Activated CD8-positive, alpha-beta T cell treated with anti-CD3 and anti-CD28 coated beads for 36 hours (primary cell): ENCODE results near the gene GPER1. TPM values are rescaled to one million over a fixed set of nuclear protein-coding genes. Genes with fewer than 3 reads are reported as not detected.

Experiments used
- ATAC-seq: fragments of 200-7000 bp; cut with Tn5 transposase; one replicate; pipeline ENCODE4 v1.10.0; 2021; ENCODE audit warnings: mild to moderate bottlenecking, moderate library complexity
- CTCF ChIA-PET: fragments of 350-600 bp; sonication (Branson Sonifier 250); formaldehyde crosslinking; loops from one replicate; lab custom pipeline; 2021; ENCODE audit warnings: antibody characterized with exemption; lab: Charles Lee
- POLR2A ChIA-PET: fragments of 350-600 bp; sonication (Branson Sonifier 250); formaldehyde crosslinking; loops from one replicate; lab custom pipeline; 2021; ENCODE audit warnings: antibody characterized with exemption; lab: Charles Lee
- DNase-seq: peaks from one replicate; pipeline ENCODE4 v3.0.0-alpha.2; 2020
- H3K27ac Mint-ChIP-seq: one replicate; pipeline ENCODE4 v1.8.0; 2021; ENCODE audit warnings: mild to moderate bottlenecking, mixed read lengths
- H3K27me3 Mint-ChIP-seq: one replicate; pipeline ENCODE4 v1.8.0; 2021; ENCODE audit warnings: mixed read lengths
- H3K36me3 Mint-ChIP-seq: one replicate; pipeline ENCODE4 v1.8.0; 2021; ENCODE audit warnings: low read depth, mixed read lengths
- H3K4me1 Mint-ChIP-seq: one replicate; pipeline ENCODE4 v1.8.0; 2021; ENCODE audit warnings: low read depth, mixed read lengths
- H3K4me3 Mint-ChIP-seq: one replicate; pipeline ENCODE4 v1.8.0; 2021; ENCODE audit warnings: mild to moderate bottlenecking, moderate library complexity, mixed read lengths
- H3K9me3 Mint-ChIP-seq: one replicate; pipeline ENCODE4 v1.8.0; 2021; ENCODE audit warnings: mixed read lengths
- CTCF ChIP-seq: fragments of 200-600 bp; IDR thresholded peaks from one replicate; pipeline ENCODE4 v1.8.0; 2022; ENCODE audit warnings: antibody characterized with exemption, mild to moderate bottlenecking
- intact Hi-C: fragments of 100-400 bp; cut with micrococcal nuclease; formaldehyde crosslinking; loops from one replicate; pipeline ENCODE4 v1.10.0; 2022
- total RNA-seq, 2 experiments: library from RNA; stranded (reverse); gene quantifications; one replicate each; pipeline ENCODE4 v1.2.3, GENCODE V29; 2021

GPER1 gene
- total RNA-seq, 2 experiments from 2014 or later: 0.16 to 0.18 TPM

DNA sequence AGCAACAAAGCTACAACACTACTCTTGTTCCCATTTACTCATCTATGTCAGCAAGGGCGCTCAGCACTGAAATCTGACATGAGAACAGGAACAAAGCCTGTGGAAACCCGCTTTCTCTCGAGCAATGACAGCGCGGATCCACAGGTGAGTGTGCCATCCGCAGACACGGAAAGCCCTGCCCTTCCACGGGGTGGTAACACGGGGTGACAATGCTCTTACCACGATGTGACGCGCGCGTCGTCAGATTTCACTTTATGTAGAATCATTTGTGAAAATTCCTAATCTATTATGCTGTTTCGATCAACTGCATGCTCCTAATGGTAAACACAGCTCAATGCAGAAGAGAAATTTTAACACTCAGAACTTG is 37.7 kb downstream of the GPER1 start:
- Mint-ChIP-seq H3K27ac (no peak overlapping the region), H3K27me3 (no peaks in the 10 kb centered on the region), H3K9me3 (no peaks in the 10 kb centered on the region), H3K4me1 (no peaks in the 10 kb centered on the region), H3K36me3 (peaks cover 5% of the 10 kb centered on the region), H3K4me3 (no peak overlapping the region)
- CTCF ChIA-PET: interaction anchor here (0.8 to 1.5 kb wide), 3 partner anchors 32 to 60 kb away, joined by 3 to 4 read pairs (median 4); no protein-coding TSS in a partner anchor
- intact Hi-C loops: no loop called here
- POLR2A ChIA-PET: interaction anchor here (2.5 kb wide), 1 partner anchor 11 kb away, joined by 10 read pairs; no protein-coding TSS in a partner anchor
- DNase-seq (no peak), ATAC-seq (no peak)
- TF ChIP-seq CTCF: no peak

DNA sequence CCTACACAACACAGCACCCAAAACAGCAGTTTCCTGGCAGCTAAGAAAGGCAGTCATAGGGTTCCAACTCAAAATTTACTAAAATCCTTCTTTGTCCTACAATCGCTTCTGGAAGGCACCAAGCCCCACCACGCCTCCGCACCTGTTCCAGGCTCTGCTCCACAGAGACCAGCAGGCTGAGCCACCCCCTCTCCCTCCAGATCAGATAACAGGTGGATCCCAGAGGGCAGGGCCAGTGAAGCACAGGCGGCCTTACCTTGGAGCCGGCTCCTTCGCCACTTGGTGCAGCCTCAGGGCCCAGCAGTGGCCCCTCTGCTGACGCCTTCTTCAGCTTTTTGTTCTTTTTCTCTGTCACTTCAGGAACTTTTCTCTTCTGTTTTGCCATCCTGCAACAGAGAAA is 39.1 kb downstream of the GPER1 start:
- Mint-ChIP-seq H3K27me3 (no peaks in the 10 kb centered on the region), H3K27ac (no peak overlapping the region), H3K36me3 (peaks cover 9% of the 10 kb centered on the region), H3K9me3 (no peaks in the 10 kb centered on the region), H3K4me3 (no peak overlapping the region), H3K4me1 (no peaks in the 10 kb centered on the region)
- ChIA-PET POLR2A (interaction anchor here (2.5 kb wide), 1 partner anchor 10 kb away, joined by 10 read pairs; no protein-coding TSS in a partner anchor), CTCF (interaction anchor here (1.3 kb wide), 1 partner anchor 50 kb away, joined by 3 read pairs; no protein-coding TSS in a partner anchor)
- ATAC-seq: no peak
- DNase-seq: no peak
- intact Hi-C loops: no loop called here
- no peak for TF ChIP-seq CTCF

GRCh38 chr7:1129431-1129830 is 41.5 kb downstream of the GPER1 start:
- TF ChIP-seq CTCF: no peak
- DNase-seq (no peak), ATAC-seq (no peak)
- Mint-ChIP-seq H3K9me3 (no peaks in the 10 kb centered on the region), H3K27ac (no peak overlapping the region), H3K4me1 (no peaks in the 10 kb centered on the region), H3K27me3 (no peaks in the 10 kb centered on the region), H3K4me3 (no peak overlapping the region), H3K36me3 (peaks cover 16% of the 10 kb centered on the region)
- intact Hi-C loops: no loop called here
- ChIA-PET POLR2A (no interaction called here), CTCF (no interaction called here)

GRCh38 chr7:1130021-1130990 is 42.4 kb downstream of the GPER1 start:
- intact Hi-C loops: no loop called here
- no peaks in the 10 kb centered on the region for H3K4me1 Mint-ChIP-seq
- no peak for ATAC-seq
- H3K9me3 Mint-ChIP-seq: no peaks in the 10 kb centered on the region
- no peaks in the 10 kb centered on the region for H3K27me3 Mint-ChIP-seq
- H3K4me3 Mint-ChIP-seq: no peak overlapping the region
- no peak for TF ChIP-seq CTCF
- ChIA-PET POLR2A (no interaction called here), CTCF (no interaction called here)
- no peak overlapping the region for H3K27ac Mint-ChIP-seq
- peaks cover 16% of the 10 kb centered on the region for H3K36me3 Mint-ChIP-seq
- no peak for DNase-seq
